GM19238 (cell line): ENCODE results near the gene STX4.

Source experiments
- DNase-seq: peaks from one replicate; pipeline ENCODE4 v3.0.0; 2011; ENCODE audit warnings: low spot score; ENCODE audit not compliant: insufficient read length

STX4 gene

GRCh38 chr16:31064882-31065461, 31.6 kb downstream of the STX4 start:
- DNase-seq: no peak

- DNase-seq: no peak
Observed at GRCh38 chr16:31067342-31067741, 34.0 kb downstream of the STX4 start.

GRCh38 chr16:31071861-31072260, 38.5 kb downstream of the STX4 start:
- DNase-seq: no peak

GRCh38 chr16:31072540-31073141, 39.3 kb downstream of the STX4 start:
- DNase-seq: no peak

- peak; percentile 83 for DNase-seq
Observed at GRCh38 chr16:31073142-31073969, 40.0 kb downstream of the STX4 start.

- peak; percentile 97 for DNase-seq
Observed at GRCh38 chr16:31073970-31074813, 40.8 kb downstream of the STX4 start, which contains the start of the genes ZNF646 and ZNF668. Gene ZNF646, plus strand, starts transcription at chr16:31074422. Its CDS starts 1,903 bp downstream, at chr16:31076325. Gene ZNF668, minus strand, starts transcription at chr16:31074240. Its CDS starts 9,781 bp downstream, at chr16:31064459.

GRCh38 chr16:31074814-31075183, 41.4 kb downstream of the STX4 start:
- no peak for DNase-seq

GRCh38 chr16:31076319-31076718, 43.0 kb downstream of the STX4 start:
- no peak for DNase-seq

- no peak for DNase-seq
Observed at GRCh38 chr16:31077024-31077423, 43.7 kb downstream of the STX4 start.

GRCh38 chr16:31077592-31078396, 44.4 kb downstream of the STX4 start:
- no peak for DNase-seq

- DNase-seq: no peak
Observed at GRCh38 chr16:31078597-31079341, 45.4 kb downstream of the STX4 start.

GRCh38 chr16:31079342-31079944, 46.1 kb downstream of the STX4 start:
- no peak for DNase-seq

- DNase-seq: no peak
Observed at GRCh38 chr16:31080035-31080629, 46.8 kb downstream of the STX4 start.

- DNase-seq: no peak
Observed at GRCh38 chr16:31080756-31081419, 47.5 kb downstream of the STX4 start.

- no peak for DNase-seq
Observed at GRCh38 chr16:31081428-31082351, 48.3 kb downstream of the STX4 start.

GRCh38 chr16:31082368-31083045, 49.1 kb downstream of the STX4 start:
- DNase-seq: no peak

GRCh38 chr16:31083081-31083480, 49.7 kb downstream of the STX4 start:
- no peak for DNase-seq
